HUES48 (cell line): ENCODE measurements around the gene SEMA3F.

Source experiments
- H3K27ac ChIP-seq: one replicate; pipeline ENCODE4 v1.7.0; 2013; ENCODE audit warnings: low read depth, low read length, inconsistent platforms
- H3K27me3 ChIP-seq: 2 replicates; pipeline ENCODE4 v1.6.1; 2013; ENCODE audit warnings: mild to moderate bottlenecking, low read length; ENCODE audit not compliant: control insufficient read depth, insufficient read depth
- H3K36me3 ChIP-seq: 2 replicates; pipeline ENCODE4 v1.6.1; 2013; ENCODE audit warnings: low read length; ENCODE audit not compliant: control insufficient read depth, insufficient read depth
- H3K4me1 ChIP-seq: 2 replicates; pipeline ENCODE4 v1.6.1; 2013; ENCODE audit warnings: mild to moderate bottlenecking, low read length; ENCODE audit not compliant: control insufficient read depth, insufficient read depth
- H3K4me3 ChIP-seq: 2 replicates; pipeline ENCODE4 v1.5.1; 2013; ENCODE audit warnings: mild to moderate bottlenecking, low read depth, low read length
- H3K9ac ChIP-seq: 2 replicates; pipeline ENCODE4 v1.6.1; 2013; ENCODE audit warnings: mild to moderate bottlenecking, low read depth, low read length, moderate library complexity
- H3K9me3 ChIP-seq: 2 replicates; pipeline ENCODE4 v1.6.1; 2013; ENCODE audit warnings: low read length; ENCODE audit not compliant: control insufficient read depth, insufficient read depth

Gene SEMA3F

DNA sequence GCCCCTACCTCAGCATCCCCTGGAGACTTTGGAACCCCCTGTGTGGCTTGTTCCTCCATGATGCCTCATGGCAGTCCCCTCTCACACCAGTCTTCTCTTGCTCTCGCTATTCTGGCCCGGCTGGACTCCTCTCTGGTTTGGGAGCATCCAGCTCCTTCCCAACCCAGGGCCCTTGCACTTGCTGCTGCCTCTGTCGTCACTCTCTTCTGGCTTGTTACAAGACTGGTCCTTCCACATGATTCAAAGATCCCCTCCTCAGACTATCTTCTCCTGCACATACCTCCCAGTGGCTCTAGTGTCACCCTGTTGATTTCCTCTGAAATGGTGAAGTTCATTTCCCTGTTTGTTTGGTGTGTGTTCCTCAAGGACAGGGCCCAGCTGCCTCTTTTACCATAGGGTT lies 74.4 kb downstream of the SEMA3F start:
- no peaks in the 10 kb centered on the region for H3K9me3 ChIP-seq
- H3K4me3 ChIP-seq, result no peak overlapping the region
- H3K4me1 ChIP-seq, result peaks cover 15% of the 10 kb centered on the region
- H3K27me3 ChIP-seq, result peaks cover 5% of the 10 kb centered on the region
- no peaks in the 10 kb centered on the region for H3K36me3 ChIP-seq
- H3K27ac ChIP-seq, result no peak overlapping the region
- no peak overlapping the region for H3K9ac ChIP-seq

DNA sequence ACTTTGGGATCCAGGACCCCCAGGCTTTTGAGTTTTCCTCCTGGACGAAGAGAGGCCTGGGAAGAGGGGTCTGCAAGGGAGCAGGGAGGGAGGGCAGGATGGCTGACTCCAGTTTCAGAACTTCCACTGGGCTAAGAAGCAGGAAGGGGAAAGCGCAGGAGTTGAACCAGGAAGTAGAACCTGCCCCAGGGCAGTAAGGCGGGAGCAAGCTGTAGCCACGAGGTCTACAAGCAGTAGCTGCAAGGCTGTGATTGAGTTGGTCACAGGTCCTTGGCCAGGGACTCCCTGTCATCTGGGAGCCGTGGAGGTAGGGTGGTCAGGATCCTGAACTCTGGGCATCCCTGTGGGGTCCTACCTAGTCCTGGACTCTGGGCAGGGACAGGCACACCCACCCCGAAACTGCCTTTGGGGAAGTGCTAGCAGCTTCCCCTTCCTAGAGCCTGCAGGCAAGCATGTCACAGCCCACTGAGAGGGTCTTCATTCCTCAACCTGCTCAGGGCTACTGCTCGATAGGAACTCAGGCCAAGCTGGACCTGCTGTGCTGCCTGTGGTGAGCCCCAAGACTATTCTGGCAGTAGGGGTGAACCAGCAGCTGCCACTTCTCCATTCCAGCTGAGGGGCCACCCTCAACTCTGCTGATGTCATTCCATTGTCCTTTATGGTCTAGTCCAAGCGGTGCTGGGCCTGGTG lies 75.1 kb downstream of the SEMA3F start:
- peaks cover 5% of the 10 kb centered on the region for H3K27me3 ChIP-seq
- H3K9ac ChIP-seq, result no peak overlapping the region
- peaks cover 15% of the 10 kb centered on the region for H3K4me1 ChIP-seq
- no peak overlapping the region for H3K4me3 ChIP-seq
- no peaks in the 10 kb centered on the region for H3K9me3 ChIP-seq
- H3K36me3 ChIP-seq, result no peaks in the 10 kb centered on the region
- H3K27ac ChIP-seq, result no peak overlapping the region

DNA sequence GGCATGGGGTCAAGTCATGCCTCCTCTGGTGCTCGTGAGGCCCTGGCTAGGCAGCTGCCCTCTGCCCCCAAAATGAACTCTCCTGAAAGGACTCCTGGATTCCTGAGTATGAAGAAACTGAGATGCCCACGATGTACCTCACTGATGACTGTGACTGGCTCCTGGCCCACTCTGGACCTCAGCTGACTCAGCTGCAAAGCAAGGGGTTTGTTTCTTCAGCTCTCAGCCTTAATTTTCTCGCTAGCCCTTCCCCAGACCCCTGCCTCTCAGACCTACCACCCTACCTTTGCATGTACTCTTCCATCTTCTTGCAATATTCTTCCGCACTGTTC lies 75.6 kb downstream of the SEMA3F start:
- no peaks in the 10 kb centered on the region for H3K36me3 ChIP-seq
- H3K9ac ChIP-seq, result no peak overlapping the region
- H3K27ac ChIP-seq, result no peak overlapping the region
- H3K9me3 ChIP-seq, result no peaks in the 10 kb centered on the region
- H3K27me3 ChIP-seq, result peaks cover 5% of the 10 kb centered on the region
- no peak overlapping the region for H3K4me3 ChIP-seq
- peaks cover 15% of the 10 kb centered on the region for H3K4me1 ChIP-seq

DNA sequence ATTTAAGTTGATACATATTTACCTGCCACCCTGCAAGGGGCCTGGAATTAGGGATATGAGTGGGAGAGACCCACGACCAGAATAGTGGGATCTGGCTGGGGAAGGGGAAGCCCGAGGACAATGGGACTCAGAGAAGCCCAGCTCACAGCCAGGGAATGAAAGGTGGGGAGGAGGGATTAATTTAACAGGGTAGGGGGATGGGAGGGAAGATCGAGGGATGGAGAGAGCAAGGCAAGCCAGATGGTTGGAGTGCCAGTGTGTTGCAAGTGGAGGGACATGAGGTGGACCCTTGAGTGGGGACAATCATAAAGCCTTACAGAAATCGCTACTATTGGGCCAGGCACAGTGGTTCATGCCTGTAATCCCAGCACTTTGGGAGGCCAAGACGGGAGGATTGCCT lies 76.5 kb downstream of the SEMA3F start:
- H3K36me3 ChIP-seq, result no peaks in the 10 kb centered on the region
- peaks cover 15% of the 10 kb centered on the region for H3K4me1 ChIP-seq
- H3K27me3 ChIP-seq, result peaks cover 5% of the 10 kb centered on the region
- H3K9me3 ChIP-seq, result no peaks in the 10 kb centered on the region
- no peak overlapping the region for H3K9ac ChIP-seq
- no peak overlapping the region for H3K4me3 ChIP-seq
- H3K27ac ChIP-seq, result no peak overlapping the region

DNA sequence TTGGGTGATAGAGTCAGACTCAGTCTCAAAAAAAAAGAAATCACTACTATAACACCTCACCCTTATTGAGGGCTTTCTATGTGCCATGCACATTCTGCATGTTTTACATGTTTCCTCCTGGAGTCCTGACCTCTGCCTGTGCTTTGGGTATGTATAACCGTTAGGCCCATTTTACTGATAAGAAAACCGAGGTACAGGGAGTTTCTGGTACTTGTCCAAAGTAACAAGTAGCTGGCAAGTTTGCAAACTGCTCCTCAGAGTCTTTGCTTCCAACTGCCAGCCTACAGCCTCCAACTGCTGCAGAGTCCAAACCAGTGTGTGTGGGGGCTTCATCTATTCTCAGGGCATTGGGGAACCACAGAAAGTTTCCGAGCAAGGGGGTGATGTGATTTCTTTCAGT lies 77.2 kb downstream of the SEMA3F start:
- Histone ChIP-seq H3K9me3 (no peaks in the 10 kb centered on the region), H3K36me3 (no peaks in the 10 kb centered on the region), H3K4me1 (peaks cover 15% of the 10 kb centered on the region), H3K4me3 (no peak overlapping the region), H3K27me3 (no peaks in the 10 kb centered on the region), H3K9ac (no peak overlapping the region), H3K27ac (no peak overlapping the region)

DNA sequence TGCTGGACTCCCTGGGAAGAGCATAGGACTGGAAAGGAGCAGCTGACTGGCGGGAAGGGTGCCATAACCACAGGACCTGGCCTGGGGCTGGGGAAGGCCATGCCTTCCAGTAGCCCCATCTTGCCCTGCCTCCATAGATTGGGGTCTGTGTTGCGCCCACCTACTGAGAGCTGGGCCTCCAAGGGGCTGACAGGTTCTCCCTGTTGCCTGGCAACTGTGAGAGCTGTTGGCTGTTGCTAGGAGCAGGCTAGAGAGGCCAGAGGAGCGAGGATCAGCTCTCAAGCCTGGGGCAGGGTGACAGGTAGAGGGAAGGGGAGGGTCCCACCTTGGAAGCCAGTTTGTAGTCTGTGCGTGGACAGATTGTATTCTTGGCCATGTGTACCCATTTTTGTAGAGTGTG lies 78.1 kb downstream of the SEMA3F start:
- H3K27ac ChIP-seq, result no peak overlapping the region
- no peaks in the 10 kb centered on the region for H3K27me3 ChIP-seq
- H3K4me1 ChIP-seq, result peaks cover 16% of the 10 kb centered on the region
- H3K4me3 ChIP-seq, result no peak overlapping the region
- no peaks in the 10 kb centered on the region for H3K36me3 ChIP-seq
- H3K9me3 ChIP-seq, result no peaks in the 10 kb centered on the region
- no peak overlapping the region for H3K9ac ChIP-seq

DNA sequence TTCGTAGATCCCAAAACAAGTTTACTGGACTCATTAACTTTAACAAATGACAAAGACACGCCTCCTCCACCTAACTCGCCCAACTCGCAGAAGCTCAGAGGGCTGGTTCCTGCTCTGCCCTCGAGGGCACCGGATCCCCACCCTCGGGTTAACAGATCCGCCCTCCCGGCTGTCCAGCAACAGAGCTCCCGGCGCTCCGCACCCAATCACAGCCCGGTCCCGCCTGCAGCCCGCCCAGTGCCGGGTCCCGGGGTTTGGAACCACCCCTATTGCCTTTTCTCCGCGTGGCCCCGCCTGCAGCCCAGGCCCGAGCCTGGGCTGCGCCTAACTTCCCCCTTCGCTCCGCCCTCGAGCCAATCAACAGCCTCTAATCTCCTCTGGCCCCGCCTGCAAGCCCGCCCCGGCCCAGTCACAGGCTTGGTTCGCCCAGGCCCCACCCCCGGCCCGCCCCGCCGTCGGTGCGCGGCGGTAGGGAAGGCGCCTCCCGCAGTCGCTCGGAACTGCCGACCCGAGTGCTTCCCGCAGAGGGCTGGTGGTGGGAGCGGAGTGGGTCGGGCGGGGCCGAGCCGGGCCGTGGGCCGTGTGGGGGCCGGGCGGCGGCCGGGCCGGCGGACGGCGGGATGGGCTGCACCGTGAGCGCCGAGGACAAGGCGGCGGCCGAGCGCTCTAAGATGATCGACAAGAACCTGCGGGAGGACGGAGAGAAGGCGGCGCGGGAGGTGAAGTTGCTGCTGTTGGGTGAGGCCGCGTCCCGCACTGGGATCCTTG lies 80.8 kb downstream of the SEMA3F start, which contains the start of gene GNAI2:
Gene GNAI2, plus strand, starts transcription at position 489 of the 768 bp plus-strand sequence. Its CDS starts 132 bp downstream, at position 621.
- no peaks in the 10 kb centered on the region for H3K9me3 ChIP-seq
- peak within 1 kb of the TSS; percentile 72 for H3K27ac ChIP-seq
- H3K9ac ChIP-seq, result peak within 1 kb of the TSS; percentile 72
- H3K36me3 ChIP-seq, result no peaks in the 10 kb centered on the region
- H3K4me3 ChIP-seq, result peak within 1 kb of the TSS; percentile 91
- no peaks in the 10 kb centered on the region for H3K27me3 ChIP-seq
- peaks cover 26% of the 10 kb centered on the region for H3K4me1 ChIP-seq

DNA sequence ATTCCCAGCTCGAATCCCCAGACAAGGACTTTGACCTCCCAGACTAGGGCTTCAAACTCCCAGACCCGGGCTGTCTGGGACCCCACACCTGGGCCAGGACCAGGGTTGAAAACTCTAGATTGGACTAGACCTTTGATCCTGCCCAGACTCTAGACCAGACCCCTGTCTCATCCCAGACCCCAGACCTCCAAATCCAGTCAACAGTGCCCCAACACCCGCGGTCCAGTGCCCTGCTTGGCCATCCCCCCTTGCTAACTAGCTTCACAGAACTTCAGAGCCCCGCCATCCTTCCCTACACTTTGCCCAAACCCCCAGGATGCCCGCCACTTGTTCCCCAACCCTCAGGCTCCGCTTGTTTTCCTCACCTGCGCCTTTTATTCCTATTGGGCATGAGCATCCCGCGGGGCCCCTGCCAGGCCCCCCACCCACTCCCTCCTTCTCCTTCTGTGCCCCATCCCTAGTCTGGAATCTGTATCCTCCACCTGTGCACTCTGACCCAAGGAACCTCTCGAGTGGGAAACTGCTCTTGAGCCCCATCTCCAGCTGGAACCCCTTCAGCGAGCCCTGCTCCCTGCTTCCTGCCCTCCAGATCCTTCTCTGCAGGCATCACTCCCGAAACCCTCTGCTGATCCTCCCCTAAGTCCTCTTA lies 81.5 kb downstream of the SEMA3F start:
- H3K36me3 ChIP-seq, result no peaks in the 10 kb centered on the region
- H3K9me3 ChIP-seq, result no peaks in the 10 kb centered on the region
- peak overlapping the region; percentile 91 for H3K4me3 ChIP-seq
- no peaks in the 10 kb centered on the region for H3K27me3 ChIP-seq
- peak overlapping the region; percentile 72 for H3K9ac ChIP-seq
- H3K27ac ChIP-seq, result peak overlapping the region; percentile 72
- peaks cover 32% of the 10 kb centered on the region for H3K4me1 ChIP-seq

DNA sequence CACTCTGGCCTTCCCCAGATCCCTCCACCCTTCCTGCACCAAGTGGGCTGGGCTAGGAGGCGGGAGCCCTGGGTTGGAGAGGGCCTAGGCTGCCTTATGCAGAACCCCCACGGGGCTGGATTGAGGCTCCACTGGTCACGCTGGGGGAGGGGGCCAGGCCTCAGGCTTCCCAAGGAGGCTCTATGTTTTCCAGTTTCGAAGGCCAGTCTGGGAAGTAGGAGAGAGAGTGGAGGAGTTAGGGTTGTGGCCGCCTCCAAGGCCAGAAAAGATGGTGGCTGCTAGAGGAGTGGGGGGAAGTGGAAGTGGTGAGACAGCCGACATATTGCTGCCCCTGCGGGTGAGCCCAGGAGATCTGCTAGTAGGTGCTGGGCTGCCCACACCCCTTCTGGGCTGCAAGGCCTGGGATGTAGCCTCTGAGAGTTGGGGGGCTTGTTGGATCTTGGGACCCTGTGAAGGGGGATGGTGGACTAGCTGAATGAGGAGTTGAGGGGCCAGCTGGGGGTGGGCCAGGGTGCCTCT lies 82.1 kb downstream of the SEMA3F start:
- peak overlapping the region; percentile 91 for H3K4me3 ChIP-seq
- H3K27me3 ChIP-seq, result no peaks in the 10 kb centered on the region
- 0 out of 2 replicates have a peak overlapping the region, but pooled peaks have one; percentile 72 for H3K9ac ChIP-seq
- H3K4me1 ChIP-seq, result peaks cover 38% of the 10 kb centered on the region
- no peaks in the 10 kb centered on the region for H3K36me3 ChIP-seq
- no peaks in the 10 kb centered on the region for H3K9me3 ChIP-seq
- H3K27ac ChIP-seq, result peak overlapping the region; percentile 72

DNA sequence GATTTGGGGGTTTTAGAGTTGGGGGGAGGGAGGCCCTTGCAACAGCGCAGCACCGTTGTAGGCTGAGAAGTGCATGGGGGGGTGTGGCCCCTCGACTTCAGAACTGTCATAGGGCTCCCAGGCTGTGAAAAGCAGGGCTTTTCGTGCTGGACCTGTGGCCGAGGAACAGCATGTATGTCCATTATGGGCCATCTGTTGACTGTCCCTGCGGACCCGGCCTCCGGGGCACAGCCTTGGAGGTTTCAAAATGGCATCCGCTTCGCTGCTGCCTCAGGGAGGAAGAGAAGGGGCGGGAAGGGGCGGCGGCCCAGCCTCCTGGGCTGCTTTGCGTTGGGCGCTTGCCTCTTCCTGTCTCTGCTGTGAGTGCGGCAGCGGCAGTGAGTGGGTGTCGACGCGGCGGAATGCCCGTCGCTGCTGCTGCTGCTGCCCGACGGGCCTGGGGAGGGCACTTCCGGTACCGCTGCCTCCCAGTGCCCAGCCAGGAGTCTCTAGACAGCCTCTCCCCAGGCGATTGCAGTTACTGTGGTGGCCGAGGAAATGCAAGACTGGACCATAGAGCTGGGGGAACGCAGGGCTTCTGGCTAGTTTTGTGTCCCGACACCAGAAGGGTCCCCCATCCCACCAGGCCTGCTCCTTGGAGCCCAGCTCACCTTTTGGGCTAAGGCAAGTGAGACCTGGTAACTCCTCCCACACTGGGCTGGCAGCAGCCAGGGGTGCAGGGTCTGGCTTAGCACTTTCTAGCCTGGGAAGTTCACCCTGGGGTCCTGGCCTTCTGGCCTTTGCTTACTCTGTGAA lies 82.8 kb downstream of the SEMA3F start:
- Histone ChIP-seq H3K27ac (peak overlapping the region; percentile 72), H3K4me1 (peaks cover 46% of the 10 kb centered on the region)

More for the DNA sequence above, 82.8 kb downstream of the SEMA3F start:
- H3K27me3 ChIP-seq, result no peaks in the 10 kb centered on the region
- H3K4me3 ChIP-seq, result peak overlapping the region; percentile 91
- no peaks in the 10 kb centered on the region for H3K36me3 ChIP-seq
- H3K9ac ChIP-seq, result no peak overlapping the region
- no peaks in the 10 kb centered on the region for H3K9me3 ChIP-seq
